HG02981 (cell line): ENCODE measurements around the gene CCND1.
"Not testable (repeated sequence)": the region's sequence is repeated elsewhere in the genome, so short reads cannot be mapped to it uniquely, and the experiment has no call there.

Experiments used
- ATAC-seq: cut with Tn5 transposase; IDR thresholded peaks from one replicate; pipeline ENCODE4 v1.9.1; 2021; ENCODE audit warnings: mild to moderate bottlenecking, moderate library complexity; ENCODE audit not compliant: unreplicated experiment

CCND1 gene

GRCh38 chr11:69686452-69686851 lies 45.5 kb downstream of the CCND1 start:
- no peak for ATAC-seq

- ATAC-seq, result no peak
These were observed 45.9 kb downstream of the CCND1 start for GRCh38 chr11:69686856-69687255.

- ATAC-seq, result not testable (repeated sequence)
These were observed 47.2 kb downstream of the CCND1 start for GRCh38 chr11:69687969-69688771.

GRCh38 chr11:69689484-69690319 lies 48.7 kb downstream of the CCND1 start:
- no peak for ATAC-seq

- ATAC-seq, result no peak
These were observed 50.5 kb downstream of the CCND1 start for GRCh38 chr11:69691463-69691862.

GRCh38 chr11:69692422-69692821 lies 51.5 kb downstream of the CCND1 start:
- no peak for ATAC-seq

- no peak for ATAC-seq
These were observed 53.8 kb downstream of the CCND1 start for GRCh38 chr11:69694781-69695180.

GRCh38 chr11:69695581-69695980 lies 54.6 kb downstream of the CCND1 start:
- no peak for ATAC-seq

- ATAC-seq, result not testable (repeated sequence)
These were observed 55.0 kb downstream of the CCND1 start for GRCh38 chr11:69695995-69696394.

GRCh38 chr11:69696749-69697468 lies 56.0 kb downstream of the CCND1 start:
- no peak for ATAC-seq

GRCh38 chr11:69697469-69697843 lies 56.5 kb downstream of the CCND1 start:
- no peak for ATAC-seq

- no peak for ATAC-seq
These were observed 56.9 kb downstream of the CCND1 start for GRCh38 chr11:69697861-69698260.

- no peak for ATAC-seq
These were observed 57.4 kb downstream of the CCND1 start for GRCh38 chr11:69698362-69698761.

GRCh38 chr11:69699213-69699612 lies 58.3 kb downstream of the CCND1 start:
- no peak for ATAC-seq

GRCh38 chr11:69700278-69701140 lies 59.6 kb downstream of the CCND1 start:
- ATAC-seq, result no peak

- ATAC-seq, result no peak
These were observed 61.3 kb downstream of the CCND1 start for GRCh38 chr11:69702239-69702691.

- ATAC-seq, result no peak
These were observed 62.0 kb downstream of the CCND1 start for GRCh38 chr11:69702769-69703452.

GRCh38 chr11:69703453-69703767 lies 62.5 kb downstream of the CCND1 start:
- ATAC-seq, result no peak
